ENCODE data around the gene SLC8A1. TPM values are rescaled to one million over a fixed set of nuclear protein-coding genes. Genes with fewer than 3 reads are reported as not detected.

Gene SLC8A1
- polyA plus RNA-seq, 5 donors = 4.2 to 7.1 (median 5.4) TPM

GRCh38 chr2:40193670-40194026, 258.2 kb downstream of the SLC8A1 start:
- DNase-seq = no peak

- no peak for DNase-seq
Measured at GRCh38 chr2:40192864-40193669, 258.8 kb downstream of the SLC8A1 start.

- DNase-seq = no peak
Measured at GRCh38 chr2:40190457-40190856, 261.4 kb downstream of the SLC8A1 start.

- DNase-seq = no peak
Measured at GRCh38 chr2:40189881-40190280, 262.0 kb downstream of the SLC8A1 start.

DNA sequence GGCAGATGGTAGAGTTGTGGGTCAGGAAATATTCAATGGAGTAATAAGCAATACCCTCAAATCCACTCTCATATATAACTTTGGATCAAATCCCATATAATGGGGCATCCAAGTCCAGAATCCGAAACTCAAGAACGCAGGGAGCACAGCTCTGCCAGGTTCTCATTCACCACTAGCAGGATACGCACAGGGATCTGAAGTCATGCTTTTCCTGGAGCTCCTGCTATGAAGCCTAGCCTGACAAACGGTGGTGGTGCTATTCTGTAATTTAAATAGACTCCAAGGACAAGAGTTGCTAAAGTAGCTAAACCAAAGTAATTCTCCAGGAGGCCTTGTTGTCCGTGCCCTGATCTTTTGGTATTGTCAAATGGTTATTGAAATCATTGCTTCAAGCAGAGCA, 264.8 kb downstream of the SLC8A1 start:
- no peak for DNase-seq

DNA sequence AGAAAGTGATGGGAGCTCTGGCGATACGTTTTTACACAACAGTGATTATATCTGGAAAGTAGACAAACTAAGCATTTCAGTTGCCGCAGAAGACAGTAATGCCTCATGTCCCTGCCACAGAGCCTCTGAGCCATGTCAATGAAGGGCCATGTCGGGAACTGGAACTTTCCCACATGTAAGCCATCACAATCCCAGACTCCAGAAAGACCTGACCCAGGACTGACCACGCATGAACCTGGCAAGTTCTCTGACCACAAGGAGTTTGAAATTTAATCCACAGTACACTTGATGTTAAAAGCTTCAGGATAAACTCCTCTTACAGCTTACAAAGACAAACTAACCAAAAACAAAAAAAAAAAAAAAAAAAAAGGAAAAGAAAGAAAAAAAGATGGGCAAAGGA, 267.3 kb downstream of the SLC8A1 start:
- no peak for DNase-seq

GRCh38 chr2:40181855-40182254, 270.0 kb downstream of the SLC8A1 start:
- DNase-seq = no peak

DNA sequence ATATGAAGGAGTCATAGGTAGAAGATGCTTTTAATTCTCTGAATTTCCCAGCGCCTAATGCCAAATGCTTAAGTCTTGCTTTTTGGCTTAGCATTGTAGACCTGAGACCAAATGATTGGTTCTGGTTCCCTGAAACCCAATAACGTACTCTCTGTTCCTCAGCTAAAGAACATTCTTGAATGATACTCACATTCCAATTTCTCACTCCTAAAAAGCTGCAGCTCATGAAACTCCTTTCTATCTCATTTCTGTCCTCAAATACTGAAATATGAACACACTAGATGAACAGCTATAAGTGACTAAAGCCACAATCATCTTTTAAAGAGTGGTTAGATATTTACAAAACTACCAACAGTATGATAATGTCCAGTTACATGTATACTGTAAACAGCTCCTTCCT, 272.1 kb downstream of the SLC8A1 start:
- DNase-seq = no peak

DNA sequence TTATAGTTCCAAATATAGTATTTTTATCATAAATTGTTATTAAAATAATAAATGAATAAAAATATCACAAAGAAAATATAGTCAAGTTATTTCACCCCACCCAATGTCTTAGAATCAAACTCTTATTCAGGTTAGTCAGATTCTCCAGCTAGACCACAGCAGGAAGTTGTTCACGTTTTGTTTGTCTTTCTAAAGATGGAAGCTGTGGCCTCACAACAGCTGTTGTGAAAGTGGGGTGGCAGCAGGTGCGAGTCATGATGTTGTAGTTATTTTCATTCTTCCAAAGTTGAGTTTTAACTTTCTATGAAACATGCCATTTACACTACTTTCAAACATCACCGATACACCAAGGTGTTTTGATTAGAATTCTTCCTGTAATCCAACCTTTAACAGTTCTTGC, 272.9 kb downstream of the SLC8A1 start:
- DNase-seq = no peak

GRCh38 chr2:40178171-40178778, 273.6 kb downstream of the SLC8A1 start:
- DNase-seq = no peak

DNA sequence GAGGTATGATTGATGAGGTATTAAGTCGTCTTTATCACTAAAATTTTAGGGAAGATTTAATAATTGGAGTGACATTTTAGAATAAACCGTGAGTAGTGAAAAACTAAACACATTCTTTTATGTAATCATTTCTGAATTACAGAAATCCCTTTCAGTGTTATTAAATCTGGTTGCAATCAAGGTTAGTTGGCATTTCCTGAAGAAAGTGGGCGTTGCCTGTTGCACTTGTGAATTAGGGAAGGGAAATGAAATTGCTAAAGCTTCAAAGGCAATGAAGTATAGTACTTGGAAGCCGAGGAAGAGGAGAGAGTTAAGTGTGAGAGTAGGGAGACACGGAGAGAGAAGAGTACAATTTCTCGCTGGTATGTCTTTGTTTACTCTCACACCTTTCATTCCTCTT, 274.5 kb downstream of the SLC8A1 start:
- no peak for DNase-seq

GRCh38 chr2:40173276-40173675, 278.6 kb downstream of the SLC8A1 start:
- no peak for DNase-seq

GRCh38 chr2:40169856-40170255, 282.0 kb downstream of the SLC8A1 start:
- DNase-seq = no peak

DNA sequence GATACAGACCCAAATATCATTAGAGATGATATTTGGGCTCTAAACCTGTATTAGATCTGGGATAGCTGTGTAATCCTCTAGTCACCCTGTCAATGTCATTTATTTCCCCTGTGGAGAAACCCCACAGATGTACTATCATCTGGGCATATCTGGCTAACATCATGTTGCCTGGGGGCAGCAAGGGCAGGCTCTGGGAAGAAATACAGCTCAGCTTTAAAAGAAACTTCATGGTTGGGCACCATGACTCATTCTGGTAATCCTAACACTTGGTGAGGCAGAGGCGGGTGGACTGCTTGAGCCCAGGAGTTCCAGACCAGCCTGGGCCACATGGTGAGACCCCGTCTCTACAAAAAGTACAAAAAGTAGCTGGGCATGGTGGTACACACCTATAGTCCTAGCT, 282.5 kb downstream of the SLC8A1 start:
- no peak for DNase-seq

DNA sequence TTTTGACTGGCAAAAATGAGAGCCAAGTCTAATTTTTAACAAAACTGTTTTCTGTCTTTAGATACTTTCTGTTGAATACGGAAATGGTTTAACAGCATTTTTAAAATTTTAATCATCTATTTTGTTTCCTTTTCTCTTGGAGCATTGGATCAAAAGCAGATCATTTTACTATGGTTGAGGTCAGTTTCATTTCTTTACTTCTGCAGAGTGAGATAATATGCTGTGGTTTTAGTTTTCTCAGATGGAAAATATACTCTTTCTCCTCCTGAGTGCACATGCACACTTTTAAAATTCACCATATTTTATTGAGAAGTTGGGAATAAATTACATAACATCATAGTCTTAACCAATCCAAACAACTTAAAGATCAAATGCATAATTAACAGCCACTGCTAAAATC, 283.3 kb downstream of the SLC8A1 start:
- DNase-seq = no peak

DNA sequence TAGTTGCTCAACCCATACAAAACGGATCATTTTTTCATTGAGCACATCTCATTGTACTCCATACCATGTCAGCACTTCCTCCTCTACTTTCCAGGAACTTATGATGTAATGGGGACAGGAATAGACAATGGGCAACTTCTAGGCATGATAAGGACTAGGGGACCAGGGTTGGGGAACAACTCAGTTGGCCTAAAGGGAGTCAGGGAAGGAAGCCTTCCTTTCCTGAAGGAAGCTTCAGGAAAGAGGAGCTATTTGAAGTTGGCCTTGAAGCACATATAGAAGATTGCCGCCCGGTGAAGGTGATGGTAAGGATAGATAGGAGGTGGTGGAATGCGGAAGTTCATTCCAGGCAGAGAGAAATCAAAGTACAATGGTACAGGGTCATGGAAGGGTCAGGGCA, 283.9 kb downstream of the SLC8A1 start:
- DNase-seq = peak in 1 of 2 donors; percentile 6

GRCh38 chr2:40166006-40166405, 285.9 kb downstream of the SLC8A1 start:
- peak in 1 of 2 donors; percentile 2 for DNase-seq

DNA sequence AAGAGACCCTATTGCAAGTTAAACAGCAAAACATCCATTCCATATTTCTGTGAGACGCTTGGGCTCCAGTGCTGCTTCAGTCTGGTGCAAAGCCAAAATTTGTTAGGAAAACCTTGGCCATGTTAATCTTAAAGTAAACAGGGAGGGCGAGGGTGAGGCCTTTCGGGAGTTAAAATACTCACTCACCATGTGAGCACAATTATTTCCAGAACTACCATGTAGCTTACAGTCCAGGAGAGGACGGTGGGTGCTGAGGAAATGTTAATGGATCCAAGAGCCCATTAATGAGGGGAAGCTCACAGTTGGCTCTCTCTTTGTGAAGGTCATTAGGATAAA, 286.4 kb downstream of the SLC8A1 start:
- DNase-seq = peak in 1 of 2 donors; percentile 73

DNA sequence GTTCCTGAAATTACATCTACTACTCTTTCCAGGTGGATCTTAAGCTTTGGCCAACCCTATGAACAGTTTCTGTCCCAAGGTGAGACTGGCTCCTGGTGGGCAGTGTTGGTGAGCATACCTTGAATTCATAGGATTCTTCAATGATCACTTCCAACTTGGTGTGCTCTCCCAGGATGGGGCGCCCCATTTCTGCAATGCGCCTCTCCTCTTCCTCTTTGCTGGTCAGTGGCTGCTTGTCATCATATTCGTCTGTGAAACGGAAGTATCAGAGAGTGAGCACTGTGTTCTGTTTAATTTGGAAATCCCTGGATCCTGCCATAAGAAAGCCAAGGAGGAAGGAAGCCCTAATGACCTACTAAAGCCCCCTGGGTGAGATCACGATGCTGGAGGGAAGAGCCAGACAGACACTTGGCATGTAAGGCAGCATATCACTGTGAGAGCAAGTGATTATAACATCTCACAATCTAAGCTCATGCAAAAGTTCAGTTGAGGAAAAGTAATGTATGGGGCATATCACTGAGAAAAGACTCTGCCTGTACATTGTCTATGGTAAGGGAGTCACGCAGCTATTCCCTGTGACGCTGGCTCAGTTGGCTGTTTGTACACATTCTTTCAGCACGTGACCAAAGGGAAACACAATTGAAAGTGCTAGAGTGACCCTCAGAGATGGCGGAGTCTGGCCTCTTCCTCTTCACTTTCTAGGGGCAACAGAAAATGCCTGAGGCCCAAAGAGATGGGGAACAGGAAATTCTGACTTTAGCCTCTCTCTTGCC, 287.0 kb downstream of the SLC8A1 start:
- peak; percentile 71 to 75 for DNase-seq

- DNase-seq = no peak
Measured at GRCh38 chr2:40161986-40162385, 289.9 kb downstream of the SLC8A1 start.

GRCh38 chr2:40160751-40161218, 291.1 kb downstream of the SLC8A1 start:
- DNase-seq = peak; percentile 32 to 35

GRCh38 chr2:40159333-40159732, 292.6 kb downstream of the SLC8A1 start:
- DNase-seq = no peak

GRCh38 chr2:40158781-40159180, 293.1 kb downstream of the SLC8A1 start:
- DNase-seq = no peak

Measured in right lung (tissue), 5 donors.